ENCODE measurements around the gene MOB3B. TPM values are rescaled to one million over a fixed set of nuclear protein-coding genes. Genes with fewer than 3 reads are reported as not detected.

The MOB3B gene
- total RNA-seq, 1 experiment from 2014 or later = 2.6 TPM

DNA sequence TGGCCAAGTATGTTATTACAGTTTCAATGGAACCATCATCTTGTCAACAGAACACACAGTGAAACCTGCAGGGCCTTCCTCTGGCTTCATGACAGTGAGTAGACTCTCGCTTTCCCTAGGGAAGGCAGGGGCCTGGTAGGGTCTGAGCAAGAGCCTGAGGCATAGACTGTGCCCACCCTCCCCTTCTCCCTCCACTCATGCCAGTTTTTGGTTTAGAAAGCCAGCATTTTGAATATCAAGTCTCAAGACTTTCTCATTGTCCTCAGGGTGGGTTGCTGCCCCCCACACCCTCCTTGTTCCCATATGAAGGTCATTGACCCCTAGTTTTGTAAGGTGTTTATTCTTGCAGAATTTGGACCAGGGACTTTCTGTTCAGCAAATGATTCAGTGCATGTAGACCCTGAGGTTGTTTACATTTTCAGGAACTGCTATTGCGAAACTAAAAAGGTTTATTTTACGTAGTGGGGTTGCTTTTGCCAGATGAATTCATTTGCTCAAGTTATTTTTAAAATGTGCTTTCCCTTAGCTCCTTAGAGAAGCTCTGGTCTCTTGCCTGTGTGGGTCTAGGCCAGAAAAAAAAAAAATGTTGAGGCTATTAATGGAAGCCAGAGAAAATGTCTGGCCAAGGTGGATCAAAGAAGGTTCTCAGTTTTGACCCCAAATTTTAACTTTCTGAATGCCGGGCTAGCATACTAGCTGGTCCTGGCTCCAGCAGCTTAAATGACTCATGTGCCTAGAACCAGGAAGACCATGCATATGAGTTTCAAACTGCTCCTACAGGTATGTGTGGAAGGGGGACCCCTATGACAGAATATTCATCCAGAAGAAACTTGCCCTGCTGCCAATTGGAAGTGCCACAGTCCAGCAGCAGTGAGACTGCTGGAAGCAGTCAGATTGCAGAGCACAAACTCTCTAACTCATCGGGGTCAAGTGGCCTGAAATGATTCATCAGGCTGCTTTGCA, 10.1 kb upstream of the MOB3B start:
- Histone ChIP-seq H2AFZ (ENCODE audit: low read length) (no peak overlapping the region; the same call in 1 of the 2 replicates), H3F3A (ENCODE audit: low read length, unreplicated experiment) (peaks cover 4% of the 10 kb centered on the region), H3K9me2 (replicated peaks; ENCODE audit: low read length) (no peaks in the 10 kb centered on the region), H3K9ac (ENCODE audit: low read length) (peak overlapping the region; percentile 64), H3K27me3 (ENCODE audit: low read length) (no peaks in the 10 kb centered on the region), H3K27ac (ENCODE audit: low read length) (peak overlapping the region; percentile 97), H3K36me3 (ENCODE audit: low read depth, low read length) (no peaks in the 10 kb centered on the region), H3K4me3 (ENCODE audit: low read length) (peak overlapping the region; percentile 48; the same call in 1 of the 2 replicates), H3K4me2 (ENCODE audit: low read length) (peak overlapping the region; percentile 75), H3K4me1 (ENCODE audit: insufficient read depth, low read length) (peaks cover 27% of the 10 kb centered on the region), H4K20me1 (ENCODE audit: low read length) (no peaks in the 10 kb centered on the region), H3K9me3 (ENCODE audit: low read length) (no peaks in the 10 kb centered on the region), H3K79me2 (ENCODE audit: low read length) (no peaks in the 10 kb centered on the region)
- ChIA-PET CTCF (no interaction called here), POLR2A (ENCODE audit: unreplicated experiment) (interaction anchor here (0.6 kb wide), 1 partner anchor 320 kb away, joined by 3 read pairs; no protein-coding TSS in a partner anchor)
- ATAC-seq (peak; percentile 74), DNase-seq (peak; percentile 63)
- no TSS peak for BruUV-seq (replicated peaks)
- intact Hi-C loops (cut with micrococcal nuclease) = loop anchor here (10.0 kb wide), 1 partner anchor 505 kb away; no protein-coding TSS in a partner anchor
- TF ChIP-seq, protein P1, sequence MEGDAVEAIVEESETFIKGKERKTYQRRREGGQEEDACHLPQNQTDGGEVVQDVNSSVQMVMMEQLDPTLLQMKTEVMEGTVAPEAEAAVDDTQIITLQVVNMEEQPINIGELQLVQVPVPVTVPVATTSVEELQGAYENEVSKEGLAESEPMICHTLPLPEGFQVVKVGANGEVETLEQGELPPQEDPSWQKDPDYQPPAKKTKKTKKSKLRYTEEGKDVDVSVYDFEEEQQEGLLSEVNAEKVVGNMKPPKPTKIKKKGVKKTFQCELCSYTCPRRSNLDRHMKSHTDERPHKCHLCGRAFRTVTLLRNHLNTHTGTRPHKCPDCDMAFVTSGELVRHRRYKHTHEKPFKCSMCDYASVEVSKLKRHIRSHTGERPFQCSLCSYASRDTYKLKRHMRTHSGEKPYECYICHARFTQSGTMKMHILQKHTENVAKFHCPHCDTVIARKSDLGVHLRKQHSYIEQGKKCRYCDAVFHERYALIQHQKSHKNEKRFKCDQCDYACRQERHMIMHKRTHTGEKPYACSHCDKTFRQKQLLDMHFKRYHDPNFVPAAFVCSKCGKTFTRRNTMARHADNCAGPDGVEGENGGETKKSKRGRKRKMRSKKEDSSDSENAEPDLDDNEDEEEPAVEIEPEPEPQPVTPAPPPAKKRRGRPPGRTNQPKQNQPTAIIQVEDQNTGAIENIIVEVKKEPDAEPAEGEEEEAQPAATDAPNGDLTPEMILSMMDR (conservative IDR thresholded peaks at IDR 0.05; ENCODE audit: low read depth, low read length) = no peak
- TF ChIP-seq EZH2 (IDR thresholded peaks at IDR 0.05; ENCODE audit: low read length, unreplicated experiment) (no peak), EZH2phosphoT487 (IDR thresholded peaks at IDR 0.05; ENCODE audit: borderline replicate concordance, low read length) (no peak)

- DNase-seq = no peak
- POLR2A ChIA-PET (ENCODE audit: unreplicated experiment) = no interaction called here
These were observed 9.0 kb upstream of the MOB3B start for GRCh38 chr9:27538647-27539046.

GRCh38 chr9:27537756-27538155, 8.1 kb upstream of the MOB3B start:
- H2AFZ ChIP-seq (ENCODE audit: low read length) = no peak overlapping the region
- no peaks in the 10 kb centered on the region for H3K9me3 ChIP-seq (ENCODE audit: low read length)
- no peaks in the 10 kb centered on the region for H4K20me1 ChIP-seq (ENCODE audit: low read length)
- no TSS peak for BruUV-seq (replicated peaks)
- H3K4me3 ChIP-seq (ENCODE audit: low read length) = no peak overlapping the region
- no peak overlapping the region for H3K4me2 ChIP-seq (ENCODE audit: low read length)
- ChIA-PET CTCF (no interaction called here), POLR2A (ENCODE audit: unreplicated experiment) (no interaction called here)
- no peaks in the 10 kb centered on the region for H3K27me3 ChIP-seq (ENCODE audit: low read length)
- TF ChIP-seq EZH2phosphoT487 (IDR thresholded peaks at IDR 0.05; ENCODE audit: borderline replicate concordance, low read length) (no peak), EZH2 (IDR thresholded peaks at IDR 0.05; ENCODE audit: low read length, unreplicated experiment) (no peak)
- TF ChIP-seq, protein P1 (conservative IDR thresholded peaks at IDR 0.05; ENCODE audit: low read depth, low read length) = no peak
- intact Hi-C loops (cut with micrococcal nuclease) = no loop called here
- H3K36me3 ChIP-seq (ENCODE audit: low read depth, low read length) = no peaks in the 10 kb centered on the region
- no peaks in the 10 kb centered on the region for H3K9me2 ChIP-seq (replicated peaks; ENCODE audit: low read length)
- H3K79me2 ChIP-seq (ENCODE audit: low read length) = no peaks in the 10 kb centered on the region
- no peak for ATAC-seq
- H3K4me1 ChIP-seq (ENCODE audit: insufficient read depth, low read length) = peaks cover 27% of the 10 kb centered on the region
- no peak for DNase-seq
- H3F3A ChIP-seq (ENCODE audit: low read length, unreplicated experiment) = peaks cover 4% of the 10 kb centered on the region
- H3K27ac ChIP-seq (ENCODE audit: low read length) = no peak overlapping the region
- no peak overlapping the region for H3K9ac ChIP-seq (ENCODE audit: low read length)

More at GRCh38 chr9:27538647-27539046, 9.0 kb upstream of the MOB3B start:
- CTCF ChIA-PET = no interaction called here
- H3K79me2 ChIP-seq (ENCODE audit: low read length) = no peaks in the 10 kb centered on the region
- H2AFZ ChIP-seq (ENCODE audit: low read length) = no peak overlapping the region
- ATAC-seq = no peak
- peaks cover 4% of the 10 kb centered on the region for H3F3A ChIP-seq (ENCODE audit: low read length, unreplicated experiment)
- no peak overlapping the region for H3K4me2 ChIP-seq (ENCODE audit: low read length)
- H3K4me3 ChIP-seq (ENCODE audit: low read length) = no peak overlapping the region
- H3K27ac ChIP-seq (ENCODE audit: low read length) = no peak overlapping the region
- H3K36me3 ChIP-seq (ENCODE audit: low read depth, low read length) = no peaks in the 10 kb centered on the region
- no peaks in the 10 kb centered on the region for H3K9me2 ChIP-seq (replicated peaks; ENCODE audit: low read length)
- peaks cover 27% of the 10 kb centered on the region for H3K4me1 ChIP-seq (ENCODE audit: insufficient read depth, low read length)
- no peaks in the 10 kb centered on the region for H3K27me3 ChIP-seq (ENCODE audit: low read length)
- intact Hi-C loops (cut with micrococcal nuclease) = no loop called here
- no peak for TF ChIP-seq EZH2phosphoT487 (IDR thresholded peaks at IDR 0.05; ENCODE audit: borderline replicate concordance, low read length)
- no peak overlapping the region for H3K9ac ChIP-seq (ENCODE audit: low read length)
- H3K9me3 ChIP-seq (ENCODE audit: low read length) = no peaks in the 10 kb centered on the region
- no TSS peak for BruUV-seq (replicated peaks)
- no peaks in the 10 kb centered on the region for H4K20me1 ChIP-seq (ENCODE audit: low read length)

Data from PC-3 (cell line).